PC-9 (cell line): ENCODE data around the gene OR2G2. TPM values are rescaled to one million over a fixed set of nuclear protein-coding genes. Genes with fewer than 3 reads are reported as not detected.

ENCODE experiments used
- BruUV-seq: library from RNA; stranded (reverse); fragments of 400-500 nt; replicated peaks from 2 replicates; lab custom pipeline; 2021; lab: Mats Ljungman, UMichigan
- CTCF ChIA-PET: fragments of 300-600 bp; sonication (Branson Sonifier 250); formaldehyde crosslinking; loops from one replicate; lab custom pipeline; 2022; ENCODE audit warnings: antibody characterized with exemption; lab: Charles Lee
- POLR2A ChIA-PET: fragments of 300-600 bp; sonication (Branson Sonifier 250); formaldehyde crosslinking; loops from one replicate; lab custom pipeline; 2022; ENCODE audit warnings: antibody characterized with exemption; ENCODE audit not compliant: unreplicated experiment; lab: Charles Lee
- DNase-seq, 2 experiments: peaks; one replicate each; pipeline versions ENCODE4 v3.0.0 to v3.0.0-alpha.2; 2015 to 2022; ENCODE audit warnings: mixed read lengths in 1 of 2
- H2AFZ ChIP-seq: fragments of 200-600 bp; sonication (generic); 2 replicates; pipeline ENCODE4 v1.8.1; 2017; ENCODE audit warnings: antibody characterized with exemption
- H3F3A ChIP-seq: fragments of 200-600 bp; sonication (generic); 2 replicates; pipeline ENCODE4 v1.8.1; 2017; ENCODE audit warnings: antibody characterized with exemption, mild to moderate bottlenecking, low read depth; ENCODE audit not compliant: insufficient read depth
- H3K27ac ChIP-seq: fragments of 200-600 bp; sonication (generic); 2 replicates; pipeline ENCODE4 v1.6.1; 2016; ENCODE audit warnings: mixed run types
- H3K27me3 ChIP-seq: fragments of 200-600 bp; sonication (generic); 2 replicates; pipeline ENCODE4 v1.6.1; 2016; ENCODE audit warnings: low read depth, mixed run types; ENCODE audit not compliant: insufficient read depth
- H3K36me3 ChIP-seq: fragments of 200-600 bp; sonication (generic); 2 replicates; pipeline ENCODE4 v1.6.1; 2016; ENCODE audit warnings: low read depth, mixed run types
- H3K4me1 ChIP-seq: fragments of 200-600 bp; sonication (generic); replicated peaks from 2 replicates; pipeline ENCODE4 v1.6.1; 2016; ENCODE audit warnings: mixed run types; ENCODE audit not compliant: insufficient read depth
- H3K4me2 ChIP-seq: fragments of 200-600 bp; sonication (generic); 2 replicates; pipeline ENCODE4 v1.6.1; 2017; ENCODE audit warnings: mixed run types
- H3K4me3 ChIP-seq: fragments of 200-600 bp; sonication (generic); 2 replicates; pipeline ENCODE4 v1.6.1; 2016; ENCODE audit warnings: mixed run types
- H3K79me2 ChIP-seq: fragments of 200-600 bp; sonication (generic); 2 replicates; pipeline ENCODE4 v1.6.1; 2017; ENCODE audit warnings: low read depth, mixed run types
- H3K9me2 ChIP-seq: fragments of 200-600 bp; sonication (generic); 2 replicates; pipeline ENCODE4 v1.8.1; 2017; ENCODE audit warnings: mild to moderate bottlenecking; ENCODE audit not compliant: insufficient read depth
- H3K9me3 ChIP-seq: fragments of 200-600 bp; sonication (generic); 2 replicates; pipeline ENCODE4 v1.8.1; 2016; ENCODE audit warnings: low read depth; ENCODE audit not compliant: insufficient read depth
- H4K20me1 ChIP-seq: fragments of 200-600 bp; sonication (generic); 2 replicates; pipeline ENCODE4 v1.8.1; 2017; ENCODE audit not compliant: insufficient read depth
- CTCF ChIP-seq: fragments of 200-600 bp; sonication (generic); conservative IDR thresholded peaks from 2 replicates; pipeline ENCODE4 v1.6.1; 2017; ENCODE audit warnings: mixed run types, antibody characterized with exemption, mild to moderate bottlenecking, moderate library complexity
- EZH2 ChIP-seq: fragments of 200-600 bp; sonication (generic); IDR thresholded peaks from 2 replicates; pipeline ENCODE4 v1.8.0; 2017; ENCODE audit warnings: antibody characterized with exemption, low read depth
- intact Hi-C: fragments of 100-400 bp; cut with micrococcal nuclease; formaldehyde crosslinking; loops from one replicate; pipeline ENCODE4 v1.10.0; 2022; ENCODE audit not compliant: unreplicated experiment
- total RNA-seq: library from RNA; stranded (reverse); gene quantifications from 2 replicates; pipeline ENCODE4 v1.2.3, GENCODE V29; 2021

OR2G2 gene
- total RNA-seq, 1 experiment from 2014 or later: not detected

DNA sequence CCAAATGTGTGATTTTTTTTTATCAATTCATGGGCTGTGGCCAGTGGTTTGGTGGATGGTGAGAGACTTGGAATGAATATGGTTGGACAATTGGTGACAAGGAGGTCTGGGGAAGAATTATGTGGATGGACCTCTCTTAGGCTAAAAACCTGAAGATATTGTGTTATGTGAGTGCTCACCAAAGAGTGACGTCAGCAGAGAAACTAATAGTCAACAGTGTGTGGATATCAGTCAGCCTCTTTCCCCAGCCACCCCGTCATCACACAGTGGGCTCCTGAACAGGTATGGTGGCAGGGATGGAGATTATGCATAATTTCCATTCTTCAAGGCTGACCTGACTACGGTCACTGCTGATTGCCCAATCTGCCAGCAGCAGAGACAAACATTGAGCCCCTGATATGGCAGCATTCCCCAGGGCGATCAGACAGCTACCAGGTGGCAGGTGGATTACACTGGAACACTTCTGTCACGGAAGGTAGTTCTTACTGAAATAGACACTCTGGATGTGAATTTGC is 9.2 kb upstream of the OR2G2 start:
- Histone ChIP-seq H3K27ac (no peak overlapping the region), H3K79me2 (no peaks in the 10 kb centered on the region), H3K4me3 (no peak overlapping the region), H3F3A (no peaks in the 10 kb centered on the region), H3K4me1 (no peaks in the 10 kb centered on the region), H3K9me3 (no peaks in the 10 kb centered on the region), H3K36me3 (no peaks in the 10 kb centered on the region), H2AFZ (no peak overlapping the region), H3K4me2 (no peak overlapping the region), H3K27me3 (no peaks in the 10 kb centered on the region), H4K20me1 (no peaks in the 10 kb centered on the region), H3K9me2 (no peaks in the 10 kb centered on the region)
- DNase-seq: no peak
- POLR2A ChIA-PET: no interaction called here
- CTCF ChIA-PET: no interaction called here
- intact Hi-C loops: loop anchor here (5.0 kb wide), 1 partner anchor 187 kb away; no protein-coding TSS in a partner anchor
- TF ChIP-seq EZH2 (no peak), CTCF (no peak)
- no TSS peak for BruUV-seq

GRCh38 chr1:247605286-247605685 is 17.1 kb downstream of the OR2G2 start, which contains the start of gene OR2G3:
TSS of gene OR2G3 (plus strand) at chr1:247605586. CDS start at chr1:247605586, 0 bp downstream.
- H3K36me3 ChIP-seq: no peaks in the 10 kb centered on the region
- H3K4me1 ChIP-seq: no peaks in the 10 kb centered on the region
- no peak within 1 kb of the TSS for H3K4me3 ChIP-seq
- POLR2A ChIA-PET: no interaction called here
- H3K27ac ChIP-seq: no peak within 1 kb of the TSS
- TF ChIP-seq EZH2 (no peak), CTCF (no peak)
- CTCF ChIA-PET: no interaction called here
- no peaks in the 10 kb centered on the region for H3F3A ChIP-seq
- intact Hi-C loops: no loop called here
- H3K4me2 ChIP-seq: no peak within 1 kb of the TSS
- H3K27me3 ChIP-seq: no peaks in the 10 kb centered on the region
- no TSS peak for BruUV-seq
- no peak within 1 kb of the TSS for H2AFZ ChIP-seq
- H3K9me3 ChIP-seq: no peaks in the 10 kb centered on the region
- H3K9me2 ChIP-seq: no peaks in the 10 kb centered on the region
- no peaks in the 10 kb centered on the region for H3K79me2 ChIP-seq
- no peak for DNase-seq
- H4K20me1 ChIP-seq: no peaks in the 10 kb centered on the region

DNA sequence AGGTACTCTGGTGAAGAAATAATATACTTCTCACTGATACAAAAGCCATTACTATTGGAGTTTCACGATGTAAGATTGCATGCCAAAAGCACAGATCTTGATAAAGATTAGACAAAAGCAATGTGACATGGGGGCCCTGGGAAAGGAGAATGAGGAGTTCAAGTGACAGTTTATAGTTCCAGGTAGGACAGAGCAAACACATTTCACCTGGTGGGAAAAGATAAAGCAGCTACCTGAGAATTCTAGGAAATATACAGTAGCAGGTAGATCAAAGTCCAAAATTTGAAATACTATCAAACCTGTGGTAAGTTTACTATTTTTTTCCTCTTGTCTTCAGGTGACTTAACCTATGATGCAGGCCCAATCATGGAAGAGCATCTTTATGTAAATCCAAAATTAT is 25.2 kb downstream of the OR2G2 start:
- intact Hi-C loops: no loop called here
- ChIA-PET CTCF (no interaction called here), POLR2A (no interaction called here)
- Histone ChIP-seq H3F3A (no peaks in the 10 kb centered on the region), H2AFZ (no peak overlapping the region), H3K36me3 (no peaks in the 10 kb centered on the region), H4K20me1 (no peaks in the 10 kb centered on the region), H3K27me3 (no peaks in the 10 kb centered on the region), H3K27ac (no peak overlapping the region), H3K79me2 (no peaks in the 10 kb centered on the region), H3K4me2 (no peak overlapping the region), H3K4me1 (no peaks in the 10 kb centered on the region), H3K9me3 (no peaks in the 10 kb centered on the region), H3K4me3 (no peak overlapping the region), H3K9me2 (no peaks in the 10 kb centered on the region)
- no peak for DNase-seq
- BruUV-seq: no TSS peak
- TF ChIP-seq EZH2: no peak
- TF ChIP-seq CTCF: no peak
